K562 (cell line): ENCODE data around the gene CTDSPL.

Source experiments
- PHF8 ChIP-seq: fragments of 200-600 bp; sonication (generic); IDR thresholded peaks from 2 replicates; pipeline ENCODE4 v1.6.1; 2012; ENCODE audit warnings: mixed run types, mild to moderate bottlenecking, inconsistent platforms, low read length, moderate library complexity, borderline replicate concordance
- TF ChIP-seq, protein P1 (sequence below): sonication (generic); formaldehyde crosslinking; IDR thresholded peaks from 2 replicates; pipeline ENCODE4 v1.8.0; 2022; ENCODE audit warnings: missing genetic modification reagents, mild to moderate bottlenecking, borderline replicate concordance

GRCh38 chr3:37892927-37893600 is 31.4 kb downstream of the CTDSPL start:
- TF ChIP-seq PHF8, result no peak
- TF ChIP-seq, protein P1, sequence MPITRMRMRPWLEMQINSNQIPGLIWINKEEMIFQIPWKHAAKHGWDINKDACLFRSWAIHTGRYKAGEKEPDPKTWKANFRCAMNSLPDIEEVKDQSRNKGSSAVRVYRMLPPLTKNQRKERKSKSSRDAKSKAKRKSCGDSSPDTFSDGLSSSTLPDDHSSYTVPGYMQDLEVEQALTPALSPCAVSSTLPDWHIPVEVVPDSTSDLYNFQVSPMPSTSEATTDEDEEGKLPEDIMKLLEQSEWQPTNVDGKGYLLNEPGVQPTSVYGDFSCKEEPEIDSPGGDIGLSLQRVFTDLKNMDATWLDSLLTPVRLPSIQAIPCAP (CRISPR knock-in tag), result no peak
